CD4-positive, alpha-beta T cell (primary cell): ENCODE data around the gene KLHL14. TPM values are rescaled to one million over a fixed set of nuclear protein-coding genes. Genes with fewer than 3 reads are reported as not detected.

ENCODE experiments used
- ATAC-seq: fragments of 200-7000 bp; cut with Tn5 transposase; one replicate; pipeline ENCODE4 v1.10.0; 2022; ENCODE audit warnings: mild to moderate bottlenecking; ENCODE audit not compliant: poor library complexity
- CTCF ChIA-PET: fragments of 350-600 bp; sonication (Branson Sonifier 250); formaldehyde crosslinking; loops from one replicate; lab custom pipeline; 2021; ENCODE audit warnings: antibody characterized with exemption, inconsistent platforms; lab: Charles Lee
- POLR2A ChIA-PET: fragments of 350-600 bp; sonication (Branson Sonifier 250); formaldehyde crosslinking; loops from one replicate; lab custom pipeline; 2021; ENCODE audit warnings: antibody characterized with exemption, inconsistent platforms; lab: Charles Lee
- DNase-seq, 14 experiments: peaks; one replicate each; pipeline ENCODE4 v3.0.0-alpha.2; 2013 to 2020; ENCODE audit warnings: mixed read lengths in 2 of 14
- H3K27ac ChIP-seq, 2 donors: one replicate each; pipeline versions ENCODE4 v1.5.1 to v1.7.0; 2013; ENCODE audit warnings: low read length in 2 of 2, low read depth in 1 of 2, mild to moderate bottlenecking in 1 of 2
- H3K27me3 ChIP-seq, 2 experiments: 1 replicate in 1 of 2; 2 replicates in 1 of 2; pipeline versions ENCODE4 v1.6.1 to v1.7.0; 2013; ENCODE audit warnings: low read length in 2 of 2, control low read depth in 1 of 2, mild to moderate bottlenecking in 1 of 2, moderate library complexity in 1 of 2; ENCODE audit not compliant: insufficient read depth in 2 of 2, control insufficient read depth in 1 of 2
- H3K36me3 ChIP-seq: one replicate; pipeline ENCODE4 v1.6.1; 2013; ENCODE audit warnings: low read length, control low read depth; ENCODE audit not compliant: insufficient read depth
- H3K4me1 ChIP-seq: one replicate; pipeline ENCODE4 v1.6.1; 2013; ENCODE audit warnings: low read length, control low read depth; ENCODE audit not compliant: insufficient read depth
- H3K4me3 ChIP-seq: one replicate; pipeline ENCODE4 v1.5.1; 2013; ENCODE audit warnings: mild to moderate bottlenecking, low read length, moderate library complexity
- H3K9me3 ChIP-seq, 2 experiments: 1 replicate in 1 of 2; 2 replicates in 1 of 2; pipeline versions ENCODE4 v1.6.1 to v1.7.0; 2013; ENCODE audit warnings: low read length in 2 of 2, mild to moderate bottlenecking in 2 of 2, control low read depth in 1 of 2, moderate library complexity in 1 of 2; ENCODE audit not compliant: control insufficient read depth in 1 of 2, insufficient read depth in 1 of 2
- H3K27ac Mint-ChIP-seq: one replicate; pipeline ENCODE4 v1.8.0; 2020; ENCODE audit warnings: mixed read lengths
- H3K27me3 Mint-ChIP-seq: one replicate; pipeline ENCODE4 v1.8.0; 2021; ENCODE audit warnings: mixed read lengths
- H3K36me3 Mint-ChIP-seq: one replicate; pipeline ENCODE4 v1.8.0; 2021; ENCODE audit warnings: low read depth, mixed read lengths
- H3K4me1 Mint-ChIP-seq: one replicate; pipeline ENCODE4 v1.8.0; 2021; ENCODE audit warnings: low read depth, mixed read lengths
- H3K4me3 Mint-ChIP-seq: one replicate; pipeline ENCODE4 v1.8.0; 2020; ENCODE audit warnings: mild to moderate bottlenecking, mixed read lengths
- H3K9me3 Mint-ChIP-seq: one replicate; pipeline ENCODE4 v1.8.0; 2020; ENCODE audit warnings: mixed read lengths
- intact Hi-C, 2 experiments: fragments of 100-400 bp; cut with DNase I in 1 of 2; cut with micrococcal nuclease in 1 of 2; formaldehyde crosslinking; loops; one replicate each; pipeline versions ENCODE4 v1.15.1 to v1.9.0; 2023 to 2025; cut with DNase I, micrococcal nuclease
- total RNA-seq, 174 experiments: library from RNA in 2 of 174; stranded (reverse) in 2 of 174; gene quantifications; one replicate each; pipeline ENCODE4 v1.2.3 and lab custom pipeline; 2021 to 2026
- TF ChIP-seq, protein P1 (sequence below): fragments of 200-600 bp; IDR thresholded peaks from one replicate; pipeline ENCODE4 v1.8.0; 2022; ENCODE audit warnings: antibody characterized with exemption, mild to moderate bottlenecking

Gene KLHL14
- total RNA-seq, 2 experiments from 2014 or later = not detected

DNA sequence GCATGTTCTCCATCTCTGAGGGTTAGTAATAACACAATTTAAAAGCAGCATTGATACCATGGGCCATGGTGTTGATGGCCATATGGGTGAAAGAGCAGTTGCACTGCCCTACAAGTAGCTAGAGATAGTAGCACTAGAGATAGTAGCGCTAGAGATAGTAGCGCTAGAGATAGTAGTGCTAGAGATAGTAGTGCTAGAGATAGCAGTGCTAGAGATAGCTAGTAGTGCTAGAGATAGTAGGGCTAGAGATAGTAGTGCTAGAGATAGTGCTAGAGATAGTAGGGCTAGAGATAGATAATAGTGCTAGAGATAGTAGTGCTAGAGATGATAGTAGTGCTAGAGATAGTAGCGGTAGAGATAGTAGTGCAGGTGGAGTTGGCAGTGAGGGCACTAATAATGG lies 39.5 kb upstream of the KLHL14 start:
- Mint-ChIP-seq H3K4me3 (no peak overlapping the region), H3K27ac (no peak overlapping the region), H3K36me3 (no peaks in the 10 kb centered on the region), H3K9me3 (peaks cover 6% of the 10 kb centered on the region), H3K27me3 (peaks cover 12% of the 10 kb centered on the region), H3K4me1 (no peaks in the 10 kb centered on the region)
- Histone ChIP-seq H3K27ac (no peak overlapping the region), H3K4me1 (no peaks in the 10 kb centered on the region), H3K36me3 (no peaks in the 10 kb centered on the region), H3K27me3 (no peaks in the 10 kb centered on the region), H3K9me3 (no peaks in the 10 kb centered on the region), H3K4me3 (no peak overlapping the region)
- POLR2A ChIA-PET = no interaction called here
- CTCF ChIA-PET = no interaction called here
- ATAC-seq = no peak
- TF ChIP-seq, protein P1, sequence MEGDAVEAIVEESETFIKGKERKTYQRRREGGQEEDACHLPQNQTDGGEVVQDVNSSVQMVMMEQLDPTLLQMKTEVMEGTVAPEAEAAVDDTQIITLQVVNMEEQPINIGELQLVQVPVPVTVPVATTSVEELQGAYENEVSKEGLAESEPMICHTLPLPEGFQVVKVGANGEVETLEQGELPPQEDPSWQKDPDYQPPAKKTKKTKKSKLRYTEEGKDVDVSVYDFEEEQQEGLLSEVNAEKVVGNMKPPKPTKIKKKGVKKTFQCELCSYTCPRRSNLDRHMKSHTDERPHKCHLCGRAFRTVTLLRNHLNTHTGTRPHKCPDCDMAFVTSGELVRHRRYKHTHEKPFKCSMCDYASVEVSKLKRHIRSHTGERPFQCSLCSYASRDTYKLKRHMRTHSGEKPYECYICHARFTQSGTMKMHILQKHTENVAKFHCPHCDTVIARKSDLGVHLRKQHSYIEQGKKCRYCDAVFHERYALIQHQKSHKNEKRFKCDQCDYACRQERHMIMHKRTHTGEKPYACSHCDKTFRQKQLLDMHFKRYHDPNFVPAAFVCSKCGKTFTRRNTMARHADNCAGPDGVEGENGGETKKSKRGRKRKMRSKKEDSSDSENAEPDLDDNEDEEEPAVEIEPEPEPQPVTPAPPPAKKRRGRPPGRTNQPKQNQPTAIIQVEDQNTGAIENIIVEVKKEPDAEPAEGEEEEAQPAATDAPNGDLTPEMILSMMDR = no peak
- intact Hi-C loops = no loop called here
- no peak for DNase-seq

DNA sequence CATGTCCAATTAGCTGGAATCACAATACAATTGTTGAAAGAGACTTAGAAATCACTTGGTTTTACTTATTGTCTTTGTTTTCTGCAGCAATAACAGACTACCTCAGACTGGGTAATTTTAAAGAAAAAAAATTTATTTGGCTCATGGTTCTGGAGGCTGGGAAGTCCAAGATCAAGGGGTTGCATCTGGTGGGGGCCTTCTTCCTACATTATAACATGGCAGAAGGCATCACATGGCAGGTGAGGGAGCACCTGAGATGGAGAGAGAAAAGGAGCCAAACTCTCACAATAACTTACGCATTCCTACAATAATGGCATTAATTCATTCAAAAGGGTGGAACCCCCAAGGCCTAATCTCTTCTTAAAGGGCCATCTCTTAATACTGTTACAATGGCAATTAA lies 37.5 kb upstream of the KLHL14 start:
- peaks cover 6% of the 10 kb centered on the region for H3K9me3 Mint-ChIP-seq
- CTCF ChIA-PET = no interaction called here
- no peaks in the 10 kb centered on the region for H3K36me3 Mint-ChIP-seq
- POLR2A ChIA-PET = no interaction called here
- intact Hi-C loops = no loop called here
- Histone ChIP-seq H3K4me3 (no peak overlapping the region), H3K27me3 (no peaks in the 10 kb centered on the region), H3K36me3 (no peaks in the 10 kb centered on the region), H3K9me3 (no peaks in the 10 kb centered on the region), H3K27ac (no peak overlapping the region), H3K4me1 (no peaks in the 10 kb centered on the region)
- no peak for ATAC-seq
- TF ChIP-seq, protein P1 = no peak
- H3K27me3 Mint-ChIP-seq = peaks cover 12% of the 10 kb centered on the region
- H3K4me1 Mint-ChIP-seq = no peaks in the 10 kb centered on the region
- no peak overlapping the region for H3K4me3 Mint-ChIP-seq
- DNase-seq = no peak
- no peak overlapping the region for H3K27ac Mint-ChIP-seq

DNA sequence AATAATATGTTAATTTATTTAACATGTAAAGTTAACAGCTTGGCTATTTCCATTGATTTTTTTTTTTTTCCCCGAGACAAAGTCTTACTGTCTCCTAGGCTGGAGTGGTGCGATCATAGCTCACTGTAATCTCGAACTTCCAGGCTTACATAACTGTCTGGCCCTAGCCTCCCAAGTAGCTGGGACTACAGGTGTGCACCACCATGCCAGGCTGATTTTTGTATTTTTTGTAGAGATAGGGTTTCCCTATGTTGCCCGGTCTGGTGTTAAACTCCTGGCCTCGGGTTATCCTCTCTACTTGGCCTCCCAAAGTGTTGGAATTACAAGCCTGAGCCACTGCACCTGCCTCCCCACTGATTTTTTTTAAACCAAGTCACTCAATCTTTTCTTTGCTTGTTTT lies 32.5 kb upstream of the KLHL14 start:
- ChIA-PET POLR2A (no interaction called here), CTCF (no interaction called here)
- no peaks in the 10 kb centered on the region for H3K4me1 Mint-ChIP-seq
- Histone ChIP-seq H3K4me3 (no peak overlapping the region), H3K36me3 (no peaks in the 10 kb centered on the region), H3K27me3 (no peaks in the 10 kb centered on the region), H3K27ac (no peak overlapping the region), H3K9me3 (no peaks in the 10 kb centered on the region), H3K4me1 (no peaks in the 10 kb centered on the region)
- H3K4me3 Mint-ChIP-seq = no peak overlapping the region
- H3K9me3 Mint-ChIP-seq = peaks cover 2% of the 10 kb centered on the region
- intact Hi-C loops = no loop called here
- TF ChIP-seq, protein P1 = no peak
- H3K27ac Mint-ChIP-seq = no peak overlapping the region
- no peak for ATAC-seq
- no peaks in the 10 kb centered on the region for H3K36me3 Mint-ChIP-seq
- no peaks in the 10 kb centered on the region for H3K27me3 Mint-ChIP-seq
- DNase-seq = no peak
